Skeletal muscle cell (primary cell): ENCODE results near the gene PER2.
"Not testable (repeated sequence)": the region's sequence is repeated elsewhere in the genome, so short reads cannot be mapped to it uniquely, and the experiment has no call there.

Experiments
- DNase-seq: peaks from one replicate; pipeline ENCODE4 v3.0.0-alpha.2; 2010; ENCODE audit warnings: low read depth
- H3K4me3 ChIP-seq: 2 replicates; pipeline ENCODE4 v1.5.1; 2011; ENCODE audit warnings: low read depth, mild to moderate bottlenecking, control low read depth, low read length, moderate library complexity

Gene PER2

DNA sequence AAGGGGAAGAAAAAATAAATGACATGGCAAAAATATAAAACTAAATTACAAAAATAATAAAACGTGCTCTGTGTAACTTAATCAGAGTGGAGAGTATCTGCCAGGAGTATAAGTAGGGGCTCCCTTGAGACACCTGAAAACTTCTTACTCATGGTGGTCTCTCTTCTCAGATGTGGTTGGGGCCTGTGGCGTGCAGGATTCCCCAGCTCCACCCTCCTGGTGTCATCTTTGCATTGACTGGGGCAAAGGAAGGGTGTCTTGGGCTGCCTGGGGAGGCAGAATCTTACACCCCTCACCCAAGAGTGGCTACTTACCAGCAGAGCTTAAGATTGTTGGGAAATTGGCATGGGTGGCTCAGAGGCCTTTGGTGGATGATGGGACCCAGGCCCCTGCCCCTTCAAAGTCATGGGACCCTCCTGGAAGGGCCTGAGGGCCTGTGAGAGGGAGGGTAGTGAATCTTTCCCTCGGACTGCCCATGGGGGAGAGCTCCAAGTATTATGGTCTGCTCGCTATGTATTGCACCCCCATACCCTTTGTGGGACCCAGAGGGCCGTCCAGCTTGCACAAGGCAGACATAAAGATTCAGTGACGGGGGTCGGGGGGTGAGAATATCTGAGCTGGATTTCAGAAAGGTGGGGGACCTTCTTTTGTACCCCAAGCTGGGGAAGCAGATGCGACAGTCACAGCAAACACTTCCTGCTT lies 25.0 kb upstream of the PER2 start:
- DNase-seq: no peak
- no peak overlapping the region for H3K4me3 ChIP-seq

DNA sequence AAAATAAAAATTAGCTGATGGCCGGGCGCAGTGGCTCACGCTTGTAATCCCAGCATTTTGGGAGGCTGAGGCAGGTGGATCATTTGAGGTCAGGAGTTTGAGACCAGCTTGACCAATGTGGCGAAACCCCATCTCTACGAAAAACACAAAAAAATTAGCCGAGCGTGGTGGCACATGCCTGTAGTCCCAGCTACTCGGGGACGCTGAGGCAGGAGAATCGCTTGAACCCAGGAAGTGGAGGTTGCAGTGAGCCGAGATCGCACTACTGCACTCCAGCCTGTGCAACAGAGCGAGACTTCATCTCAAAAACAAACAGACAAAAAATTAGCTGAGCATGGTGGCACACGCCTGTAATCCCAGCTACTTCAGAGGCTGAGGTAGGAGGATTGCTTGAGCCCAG lies 22.3 kb upstream of the PER2 start:
- not testable (repeated sequence) for H3K4me3 ChIP-seq, DNase-seq

- no peak for DNase-seq
- no peak overlapping the region for H3K4me3 ChIP-seq
Observed at GRCh38 chr2:238308177-238308576, 19.8 kb upstream of the PER2 start.

- DNase-seq: no peak
- no peak overlapping the region for H3K4me3 ChIP-seq
Observed at GRCh38 chr2:238306672-238306998, 18.2 kb upstream of the PER2 start.

GRCh38 chr2:238305965-238306671 lies 17.7 kb upstream of the PER2 start:
- no peak for DNase-seq

GRCh38 chr2:238305092-238305862 lies 16.9 kb upstream of the PER2 start:
- DNase-seq: no peak
- no peak overlapping the region for H3K4me3 ChIP-seq

More at GRCh38 chr2:238305965-238306671, 17.7 kb upstream of the PER2 start:
- H3K4me3 ChIP-seq: no peak overlapping the region

DNA sequence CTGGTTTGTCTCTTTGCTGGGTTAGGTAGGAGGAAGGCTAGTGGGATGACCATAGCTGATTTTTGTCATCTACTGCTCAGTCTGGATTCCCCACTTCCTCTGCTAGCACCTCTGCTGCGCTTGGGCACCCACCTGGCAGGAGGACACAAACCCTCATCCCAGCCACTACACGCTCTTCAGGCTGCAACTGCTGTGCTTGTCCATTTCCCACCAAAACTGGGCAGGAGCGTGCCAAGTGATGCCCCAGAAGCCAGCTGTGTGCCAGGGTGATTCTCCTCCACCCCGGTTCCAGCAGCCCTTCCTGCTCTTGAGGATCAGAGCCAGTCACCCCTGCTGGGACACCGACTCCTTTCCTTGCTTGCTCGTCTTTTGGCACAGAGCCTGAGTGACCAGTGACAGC lies 15.7 kb upstream of the PER2 start:
- no peak overlapping the region for H3K4me3 ChIP-seq
- no peak for DNase-seq

DNA sequence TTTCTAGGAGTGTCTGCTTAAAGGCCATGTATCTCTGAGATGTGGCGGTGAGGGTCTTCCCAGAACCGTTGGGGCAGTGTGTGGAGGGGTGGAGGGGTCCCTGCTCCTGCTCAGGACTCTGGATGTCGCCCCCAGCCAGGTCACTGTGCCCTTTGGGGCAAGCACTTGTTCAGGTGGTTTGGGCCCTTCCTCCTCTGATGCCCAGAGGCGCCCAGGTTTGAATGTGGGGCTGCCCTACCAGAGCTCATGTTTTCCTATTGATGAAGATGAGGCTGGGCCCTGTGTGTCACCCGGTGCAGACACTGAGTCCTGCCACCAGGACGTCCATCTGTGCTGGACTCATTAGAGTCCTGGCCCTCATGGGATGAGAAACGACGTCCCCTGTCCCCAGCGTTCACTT lies 14.3 kb upstream of the PER2 start:
- no peak overlapping the region for H3K4me3 ChIP-seq
- no peak for DNase-seq

DNA sequence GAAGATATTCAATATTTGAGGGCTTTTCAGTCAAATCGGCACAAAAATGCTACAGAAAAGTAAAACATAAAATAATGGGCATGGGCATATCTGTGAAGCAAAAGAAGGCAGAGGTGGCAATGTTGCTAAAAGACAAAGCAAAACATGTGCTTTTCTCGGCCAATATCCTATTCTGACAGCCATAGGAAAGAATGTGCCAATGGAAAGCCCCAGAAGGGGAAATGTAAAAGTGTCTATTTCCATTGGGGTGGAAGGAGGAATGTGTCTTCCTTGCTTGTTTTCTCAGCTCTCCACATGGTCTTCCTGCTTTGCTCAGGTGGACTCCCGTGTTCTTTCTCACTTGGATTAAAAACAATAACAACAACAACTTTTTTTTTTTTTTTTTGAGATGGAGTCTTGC lies 13.7 kb upstream of the PER2 start:
- DNase-seq: no peak
- no peak overlapping the region for H3K4me3 ChIP-seq

- no peak overlapping the region for H3K4me3 ChIP-seq
- no peak for DNase-seq
Observed at GRCh38 chr2:238299803-238300202, 11.4 kb upstream of the PER2 start.

GRCh38 chr2:238296638-238297457 lies 8.4 kb upstream of the PER2 start:
- no peak for DNase-seq
- H3K4me3 ChIP-seq: no peak overlapping the region

DNA sequence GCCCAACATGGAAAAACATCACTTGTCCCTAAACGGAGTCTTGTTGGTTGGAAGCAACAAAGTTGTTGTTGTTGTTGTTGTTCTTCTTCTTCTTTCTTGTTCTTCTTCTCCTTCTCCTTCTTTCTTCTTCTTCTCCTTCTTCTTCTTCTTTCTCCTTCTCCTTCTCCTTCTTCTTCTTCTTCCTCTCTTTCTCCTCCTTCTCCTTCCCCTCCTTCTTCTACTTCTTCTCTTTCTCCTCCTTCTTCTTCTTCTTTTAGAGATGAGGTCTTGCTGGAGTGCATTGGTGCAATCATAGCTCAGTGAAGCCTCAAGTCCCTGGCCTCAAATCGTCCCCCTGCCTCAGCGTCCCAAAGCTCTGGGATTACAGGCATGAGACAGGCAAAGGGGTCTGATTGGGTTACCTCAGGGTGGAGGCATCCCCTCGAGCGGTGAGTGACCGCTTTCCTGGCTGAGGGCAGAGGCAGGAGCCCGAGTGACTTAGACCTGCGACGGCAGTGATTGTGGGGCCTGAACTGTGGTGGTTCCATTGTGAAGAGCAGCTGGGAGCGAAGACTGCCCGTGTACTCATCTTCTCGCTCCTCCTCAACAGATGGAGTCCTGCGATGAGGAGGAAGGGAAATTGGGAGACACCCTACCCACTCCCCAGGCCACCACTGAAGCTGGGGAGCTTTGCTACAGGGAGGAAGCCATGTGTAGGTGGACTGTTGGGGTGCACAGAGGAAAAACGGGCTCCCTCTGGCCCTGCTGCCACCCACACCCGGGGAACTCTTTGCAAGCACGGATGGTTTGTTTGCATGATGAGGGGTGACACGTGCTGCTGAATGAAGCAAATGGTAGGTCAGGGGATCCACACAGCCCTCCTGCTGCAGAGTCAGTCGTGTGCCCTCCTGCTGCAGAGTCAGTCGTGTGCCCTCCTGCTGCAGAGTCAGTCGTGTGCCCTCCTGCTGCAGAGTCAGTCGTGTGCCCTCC lies 7.0 kb upstream of the PER2 start:
- DNase-seq: no peak
- H3K4me3 ChIP-seq: no peak overlapping the region

GRCh38 chr2:238294393-238295143 lies 6.2 kb upstream of the PER2 start:
- no peak for DNase-seq
- no peak overlapping the region for H3K4me3 ChIP-seq

- no peak for DNase-seq
- H3K4me3 ChIP-seq: no peak overlapping the region
Observed at GRCh38 chr2:238294046-238294392, 5.6 kb upstream of the PER2 start.

DNA sequence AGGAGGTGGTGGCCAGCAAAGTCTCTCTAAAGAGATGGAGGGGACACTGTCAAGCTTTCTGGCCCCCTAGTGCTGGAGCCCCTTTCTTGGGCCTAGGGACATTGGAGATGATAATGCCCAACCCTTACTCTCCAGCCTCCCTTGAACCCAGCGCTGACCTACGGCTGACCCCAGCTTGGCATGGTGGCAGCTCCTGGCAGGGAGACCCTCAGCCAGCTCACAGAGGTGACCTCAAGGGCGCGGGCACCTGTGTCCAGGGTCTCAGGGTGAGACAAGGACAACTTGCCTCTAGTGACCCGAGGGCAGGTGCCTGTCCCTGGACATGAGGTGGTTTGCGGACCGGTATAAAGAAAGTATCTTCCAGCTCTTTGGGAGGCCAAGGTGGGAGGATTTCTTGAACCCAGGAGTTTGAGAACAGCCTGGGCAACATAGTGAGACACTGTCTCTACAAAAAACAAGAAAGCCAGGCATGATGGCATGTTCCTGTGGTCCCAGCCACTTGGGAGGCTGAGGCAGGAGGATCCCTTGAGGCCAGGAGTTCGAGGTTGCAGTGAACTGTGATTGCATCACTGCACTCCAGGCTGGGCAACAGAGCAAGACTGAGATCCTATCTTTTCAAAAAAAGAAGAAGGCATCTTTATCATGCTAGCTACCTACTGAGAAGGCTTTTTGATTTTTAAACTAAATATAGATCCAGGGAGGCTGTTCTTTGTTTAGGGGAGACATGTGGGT lies 3.3 kb upstream of the PER2 start:
- no peak overlapping the region for H3K4me3 ChIP-seq
- no peak for DNase-seq

DNA sequence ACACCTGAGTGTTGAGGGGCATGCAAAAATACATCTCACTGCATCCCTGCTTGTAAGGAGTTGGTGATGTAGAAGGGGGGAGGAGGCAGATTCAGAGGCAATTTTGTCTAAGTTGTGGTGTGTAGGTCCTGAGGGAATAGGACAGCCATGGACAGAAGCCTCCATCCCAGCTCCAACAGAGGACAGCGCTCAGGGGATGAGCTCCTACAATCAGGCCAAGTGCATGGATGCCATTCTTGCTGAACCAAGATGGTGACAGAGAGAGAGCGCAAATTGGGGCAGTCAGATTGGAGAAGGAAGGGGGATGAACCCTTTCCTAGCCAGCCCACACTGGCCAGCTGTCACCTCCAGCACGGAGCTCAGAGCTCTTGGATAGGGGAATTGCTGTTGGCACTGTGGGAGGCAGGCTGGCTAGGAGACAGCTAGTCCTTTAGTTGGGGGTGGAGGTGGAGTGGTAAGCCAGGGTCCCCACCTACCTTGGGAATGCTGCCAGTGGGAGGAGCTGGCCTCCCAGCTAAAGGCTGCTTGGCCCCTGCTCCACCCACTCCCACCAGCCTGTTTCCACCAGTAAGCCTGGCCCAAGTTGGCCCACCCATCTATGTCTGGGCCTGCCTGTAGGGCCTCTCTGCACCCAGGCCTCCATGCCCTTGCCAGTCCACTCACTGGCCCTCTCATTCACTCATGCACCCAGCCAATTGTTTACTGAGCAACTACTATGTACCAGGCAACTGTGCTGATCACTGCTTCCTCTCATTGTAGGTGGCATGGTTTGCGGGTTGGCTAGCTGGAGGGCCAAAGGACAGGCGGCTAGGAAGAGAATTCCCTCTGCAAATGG lies 2.5 kb upstream of the PER2 start:
- no peak for DNase-seq
- no peak overlapping the region for H3K4me3 ChIP-seq

DNA sequence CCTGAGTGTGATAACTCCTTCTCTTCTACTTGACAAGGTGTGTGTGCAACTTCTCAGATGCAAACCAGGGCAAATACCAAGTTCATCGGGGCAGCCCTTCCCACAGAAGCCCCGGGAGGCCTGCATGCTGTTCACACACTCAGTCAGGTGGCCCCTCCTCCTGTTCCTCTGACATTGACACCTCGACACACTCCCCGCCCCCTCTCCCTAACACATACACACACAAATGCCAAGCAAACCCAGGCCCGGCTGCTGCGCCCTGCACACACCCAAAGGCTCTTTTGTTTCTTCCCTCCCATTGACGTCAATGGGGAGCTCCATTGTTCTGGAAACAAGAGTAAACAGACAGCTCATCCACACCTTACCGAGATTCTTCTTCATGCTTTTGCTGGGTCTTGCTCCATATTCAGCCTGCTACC lies 1.7 kb upstream of the PER2 start:
- DNase-seq: no peak
- H3K4me3 ChIP-seq: no peak overlapping the region
